GM12878 (cell line): ENCODE data around the gene TMEM132C.

ENCODE experiments used
- BRCA1 ChIP-seq: IDR thresholded peaks from 2 replicates; pipeline ENCODE4 v1.6.1; 2011; ENCODE audit warnings: low read depth, low read length, improper control_type of control experiment
- CBX5 ChIP-seq: sonication (generic); IDR thresholded peaks from 2 replicates; pipeline ENCODE4 v1.6.1; 2016; ENCODE audit warnings: low read depth, moderate library complexity, mild to moderate bottlenecking, inconsistent platforms
- MEF2B ChIP-seq: fragments of 450-650 bp; IDR thresholded peaks from 2 replicates; pipeline ENCODE4 v1.6.1; 2018; ENCODE audit warnings: mild to moderate bottlenecking, moderate library complexity; ENCODE audit not compliant: partially characterized antibody, poor library complexity, severe bottlenecking
- POLR2A ChIP-seq: IDR thresholded peaks from 2 replicates; pipeline ENCODE4 v1.6.1; 2011; ENCODE audit warnings: low read depth, mild to moderate bottlenecking, low read length
- SPI1 ChIP-seq: IDR thresholded peaks from 2 replicates; pipeline ENCODE4 v1.6.1; 2011; ENCODE audit warnings: low read depth, mild to moderate bottlenecking, low read length, moderate library complexity, borderline replicate concordance; ENCODE audit not compliant: insufficient read depth
- ZSCAN29 ChIP-seq: fragments of 450-650 bp; IDR thresholded peaks from 2 replicates; pipeline ENCODE4 v1.6.1; 2017; ENCODE audit warnings: mild to moderate bottlenecking, moderate library complexity
- TF ChIP-seq, protein P1 (sequence below), 3 experiments: IDR thresholded peaks in 2 of 3; conservative IDR thresholded peaks in 1 of 3; 2 replicates each; pipeline ENCODE4 v1.5.1; 2011; ENCODE audit warnings: low read depth in 3 of 3, low read length in 3 of 3, mild to moderate bottlenecking in 3 of 3, control low read depth in 2 of 3, moderate library complexity in 2 of 3, inconsistent platforms in 1 of 3, mixed read lengths in 1 of 3; ENCODE audit not compliant: control insufficient read depth in 2 of 3, insufficient read depth in 1 of 3; ENCODE audit errors: extremely low read depth in 1 of 3
- TF ChIP-seq, protein P2 (sequence below): fragments of 450-650 bp; formaldehyde crosslinking; IDR thresholded peaks from 2 replicates; pipeline ENCODE4 v1.4.0; 2022; ENCODE audit warnings: mild to moderate bottlenecking, moderate library complexity

DNA sequence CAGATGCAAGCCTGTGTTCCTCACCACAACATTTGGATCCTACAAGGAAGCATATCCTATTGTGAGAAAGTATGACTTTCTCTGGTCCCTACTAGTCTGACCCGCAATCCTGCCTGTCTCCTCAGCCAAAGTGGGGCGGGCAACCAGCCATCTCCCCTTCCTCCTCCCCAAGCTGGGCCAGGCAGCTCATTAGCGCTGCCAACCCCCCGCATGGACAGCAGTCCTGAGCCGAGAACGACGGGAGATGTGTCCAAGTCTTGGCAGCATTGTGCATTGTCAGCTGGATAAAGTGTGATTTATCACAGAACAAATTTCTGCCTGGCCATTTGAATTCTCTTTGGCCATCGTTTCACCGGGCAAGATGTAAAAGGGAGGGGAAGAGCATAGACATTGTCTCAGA, 417.4 kb downstream of the TMEM132C start:
- TF ChIP-seq, protein P1, sequence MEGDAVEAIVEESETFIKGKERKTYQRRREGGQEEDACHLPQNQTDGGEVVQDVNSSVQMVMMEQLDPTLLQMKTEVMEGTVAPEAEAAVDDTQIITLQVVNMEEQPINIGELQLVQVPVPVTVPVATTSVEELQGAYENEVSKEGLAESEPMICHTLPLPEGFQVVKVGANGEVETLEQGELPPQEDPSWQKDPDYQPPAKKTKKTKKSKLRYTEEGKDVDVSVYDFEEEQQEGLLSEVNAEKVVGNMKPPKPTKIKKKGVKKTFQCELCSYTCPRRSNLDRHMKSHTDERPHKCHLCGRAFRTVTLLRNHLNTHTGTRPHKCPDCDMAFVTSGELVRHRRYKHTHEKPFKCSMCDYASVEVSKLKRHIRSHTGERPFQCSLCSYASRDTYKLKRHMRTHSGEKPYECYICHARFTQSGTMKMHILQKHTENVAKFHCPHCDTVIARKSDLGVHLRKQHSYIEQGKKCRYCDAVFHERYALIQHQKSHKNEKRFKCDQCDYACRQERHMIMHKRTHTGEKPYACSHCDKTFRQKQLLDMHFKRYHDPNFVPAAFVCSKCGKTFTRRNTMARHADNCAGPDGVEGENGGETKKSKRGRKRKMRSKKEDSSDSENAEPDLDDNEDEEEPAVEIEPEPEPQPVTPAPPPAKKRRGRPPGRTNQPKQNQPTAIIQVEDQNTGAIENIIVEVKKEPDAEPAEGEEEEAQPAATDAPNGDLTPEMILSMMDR (IDR thresholded peaks at IDR 0.05 in 2 of 3, conservative IDR thresholded peaks at IDR 0.05 in 1 of 3; ENCODE audit: control insufficient read depth in 2 of 3, extremely low read depth in 1 of 3, insufficient read depth in 1 of 3, low read depth in 3 of 3, low read length in 3 of 3): no peak
- no peak for TF ChIP-seq BRCA1
- no peak for TF ChIP-seq ZSCAN29
- TF ChIP-seq SPI1: no peak
- TF ChIP-seq POLR2A: no peak
- TF ChIP-seq MEF2B: no peak
- TF ChIP-seq, protein P2, sequence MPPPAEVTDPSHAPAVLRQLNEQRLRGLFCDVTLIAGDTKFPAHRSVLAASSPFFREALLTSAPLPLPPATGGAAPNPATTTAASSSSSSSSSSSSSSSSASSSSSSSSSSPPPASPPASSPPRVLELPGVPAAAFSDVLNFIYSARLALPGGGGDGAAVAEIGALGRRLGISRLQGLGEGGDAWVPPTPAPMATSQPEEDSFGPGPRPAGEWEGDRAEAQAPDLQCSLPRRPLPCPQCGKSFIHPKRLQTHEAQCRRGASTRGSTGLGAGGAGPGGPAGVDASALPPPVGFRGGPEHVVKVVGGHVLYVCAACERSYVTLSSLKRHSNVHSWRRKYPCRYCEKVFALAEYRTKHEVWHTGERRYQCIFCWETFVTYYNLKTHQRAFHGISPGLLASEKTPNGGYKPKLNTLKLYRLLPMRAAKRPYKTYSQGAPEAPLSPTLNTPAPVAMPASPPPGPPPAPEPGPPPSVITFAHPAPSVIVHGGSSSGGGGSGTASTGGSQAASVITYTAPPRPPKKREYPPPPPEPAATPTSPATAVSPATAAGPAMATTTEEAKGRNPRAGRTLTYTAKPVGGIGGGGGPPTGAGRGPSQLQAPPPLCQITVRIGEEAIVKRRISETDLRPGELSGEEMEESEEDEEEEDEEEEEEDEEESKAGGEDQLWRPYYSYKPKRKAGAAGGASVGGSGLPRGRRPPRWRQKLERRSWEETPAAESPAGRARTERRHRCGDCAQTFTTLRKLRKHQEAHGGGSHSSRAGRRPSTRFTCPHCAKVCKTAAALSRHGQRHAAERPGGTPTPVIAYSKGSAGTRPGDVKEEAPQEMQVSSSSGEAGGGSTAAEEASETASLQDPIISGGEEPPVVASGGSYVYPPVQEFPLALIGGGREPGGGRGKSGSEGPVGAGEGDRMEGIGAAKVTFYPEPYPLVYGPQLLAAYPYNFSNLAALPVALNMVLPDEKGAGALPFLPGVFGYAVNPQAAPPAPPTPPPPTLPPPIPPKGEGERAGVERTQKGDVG: no peak
- no peak for TF ChIP-seq CBX5
